Prostate gland (tissue), 2 donors: ENCODE measurements around the gene MAP4K5. TPM values are rescaled to one million over a fixed set of nuclear protein-coding genes. Genes with fewer than 3 reads are reported as not detected.

Experiments
- DNase-seq: peaks from one replicate; pipeline ENCODE4 v3.0.0-alpha.2; 2019; ENCODE audit warnings: low spot score
- H3K27ac ChIP-seq, 2 donors: fragments of 200-600 bp; sonication (generic); 2 replicates each; pipeline ENCODE4 v1.5.1; 2017 to 2019
- H3K27me3 ChIP-seq: fragments of 200-600 bp; sonication (generic); replicated peaks from 2 replicates; pipeline ENCODE4 v1.5.1; 2019; ENCODE audit not compliant: insufficient read depth
- H3K36me3 ChIP-seq, 2 donors: fragments of 200-600 bp; sonication (generic); 1 replicate in 1 of 2; 2 replicates in 1 of 2; pipeline versions ENCODE4 v1.5.1 to v1.8.1; 2017 to 2019
- H3K4me1 ChIP-seq: fragments of 200-600 bp; sonication (generic); replicated peaks from 2 replicates; pipeline ENCODE4 v1.5.1; 2019
- H3K4me3 ChIP-seq, 2 donors: fragments of 200-600 bp; sonication (generic); 2 replicates each; pipeline ENCODE4 v1.5.1; 2017 to 2019
- H3K9me3 ChIP-seq: fragments of 200-600 bp; sonication (generic); 2 replicates; pipeline ENCODE4 v1.5.1; 2017
- CTCF ChIP-seq, 4 experiments: fragments of 200-600 bp in 2 of 4; fragments of 450-650 bp in 2 of 4; sonication (generic) in 2 of 4; IDR thresholded peaks; 1 replicate in 3 of 4; 2 replicates in 1 of 4; pipeline ENCODE4 v1.5.1; 2016 to 2019; ENCODE audit warnings: antibody characterized with exemption in 4 of 4, mild to moderate bottlenecking in 2 of 4, moderate library complexity in 2 of 4
- POLR2A ChIP-seq: fragments of 450-650 bp; IDR thresholded peaks from one replicate; pipeline ENCODE4 v1.6.1; 2016; ENCODE audit warnings: antibody characterized with exemption, mild to moderate bottlenecking
- POLR2AphosphoS5 ChIP-seq: sonication (generic); formaldehyde crosslinking; IDR thresholded peaks from one replicate; pipeline ENCODE4 v1.6.1; 2017; ENCODE audit warnings: antibody characterized with exemption
- WGBS: methylation state at CpG from one replicate; pipeline ENCODE4 v1.1.5; 2018; 5-methylcytosine and 5-hydroxymethylcytosine counted together
- intact Hi-C: fragments of 100-400 bp; cut with DNase I; formaldehyde crosslinking; loops from one replicate; pipeline ENCODE4 v1.14.2; 2022
- total RNA-seq, 2 donors: library from RNA; depleted of rRNA; stranded (reverse); fragments of >200 nt; gene quantifications; one replicate each; pipeline ENCODE4 v1.1.0, GENCODE V29; 2016

The MAP4K5 gene
- 100 to 1,000 TPM in 1 of 2 donors, 10 to 100 TPM in 1; 76.2 to 102 TPM for total RNA-seq

GRCh38 chr14:50532502-50533240 is at the start of gene MAP4K5:
MAP4K5 (minus strand) TSS chr14:50532569; CDS start chr14:50532049, 520 bp downstream.
- Histone ChIP-seq H3K9me3 (no peaks in the 10 kb centered on the region), H3K36me3 (no peaks in the 10 kb centered on the region), H3K4me1 (no peaks in the 10 kb centered on the region), H3K27ac (peak within 1 kb of the TSS; percentile 95 to 98), H3K4me3 (peak within 1 kb of the TSS; percentile 90 to 93), H3K27me3 (no peaks in the 10 kb centered on the region)
- under 1% methylated on average over 58 of the region's 60 CpGs for WGBS
- intact Hi-C loops, result loop anchor here (2.0 to 10.0 kb wide), 3 partner anchors 212 to 668 kb away; partner anchors contain the start of genes DMAC2L and L2HGDH
- peak; percentile 92 for DNase-seq
- TF ChIP-seq POLR2A (peak; percentile 73), POLR2AphosphoS5 (peak; percentile 75), CTCF (IDR thresholded peaks at IDR 0.05) (peak; percentile 80 to 99 (median 92))

GRCh38 chr14:50578433-50578832 is 46.1 kb upstream of the MAP4K5 start:
- H3K27me3 ChIP-seq, result no peaks in the 10 kb centered on the region
- intact Hi-C loops, result no loop called here
- no peak overlapping the region for H3K4me3 ChIP-seq
- DNase-seq, result no peak
- TF ChIP-seq CTCF (IDR thresholded peaks at IDR 0.05) (no peak), POLR2AphosphoS5 (no peak)
- no peaks in the 10 kb centered on the region for H3K9me3 ChIP-seq
- H3K4me1 ChIP-seq, result no peaks in the 10 kb centered on the region
- no peaks in the 10 kb centered on the region for H3K36me3 ChIP-seq
- H3K27ac ChIP-seq, result no peak overlapping the region

GRCh38 chr14:50577982-50578381 is 45.6 kb upstream of the MAP4K5 start:
- no peaks in the 10 kb centered on the region for H3K27me3 ChIP-seq
- H3K4me1 ChIP-seq, result no peaks in the 10 kb centered on the region
- H3K4me3 ChIP-seq, result no peak overlapping the region
- no peak overlapping the region for H3K27ac ChIP-seq
- no peak for TF ChIP-seq POLR2AphosphoS5
- TF ChIP-seq POLR2A, result no peak
- no peak for TF ChIP-seq CTCF (IDR thresholded peaks at IDR 0.05)
- intact Hi-C loops, result no loop called here
- no peak for DNase-seq
- H3K9me3 ChIP-seq, result no peaks in the 10 kb centered on the region
- no peaks in the 10 kb centered on the region for H3K36me3 ChIP-seq

- Histone ChIP-seq H3K27ac (no peak overlapping the region), H3K36me3 (no peaks in the 10 kb centered on the region), H3K9me3 (no peaks in the 10 kb centered on the region), H3K27me3 (no peaks in the 10 kb centered on the region), H3K4me1 (no peaks in the 10 kb centered on the region), H3K4me3 (no peak overlapping the region)
- DNase-seq, result no peak
- TF ChIP-seq POLR2AphosphoS5 (no peak), CTCF (IDR thresholded peaks at IDR 0.05) (no peak), POLR2A (no peak)
- intact Hi-C loops, result no loop called here
Observed at GRCh38 chr14:50575769-50576168, 43.4 kb upstream of the MAP4K5 start.

- DNase-seq, result no peak
- 71% methylated on average over 2 of the region's 2 CpGs for WGBS
- Histone ChIP-seq H3K36me3 (no peaks in the 10 kb centered on the region), H3K27me3 (no peaks in the 10 kb centered on the region), H3K27ac (no peak overlapping the region), H3K9me3 (no peaks in the 10 kb centered on the region), H3K4me1 (no peaks in the 10 kb centered on the region), H3K4me3 (no peak overlapping the region)
- intact Hi-C loops, result no loop called here
- TF ChIP-seq POLR2AphosphoS5, result no peak
- TF ChIP-seq POLR2A, result no peak
- no peak for TF ChIP-seq CTCF (IDR thresholded peaks at IDR 0.05)
Observed at GRCh38 chr14:50573862-50574261, 41.5 kb upstream of the MAP4K5 start.
